Measurements from ENCODE around the gene ZNF722.
"Not testable (repeated sequence)": the region's sequence is repeated elsewhere in the genome, so short reads cannot be mapped to it uniquely, and the experiment has no call there.

Gene ZNF722

DNA sequence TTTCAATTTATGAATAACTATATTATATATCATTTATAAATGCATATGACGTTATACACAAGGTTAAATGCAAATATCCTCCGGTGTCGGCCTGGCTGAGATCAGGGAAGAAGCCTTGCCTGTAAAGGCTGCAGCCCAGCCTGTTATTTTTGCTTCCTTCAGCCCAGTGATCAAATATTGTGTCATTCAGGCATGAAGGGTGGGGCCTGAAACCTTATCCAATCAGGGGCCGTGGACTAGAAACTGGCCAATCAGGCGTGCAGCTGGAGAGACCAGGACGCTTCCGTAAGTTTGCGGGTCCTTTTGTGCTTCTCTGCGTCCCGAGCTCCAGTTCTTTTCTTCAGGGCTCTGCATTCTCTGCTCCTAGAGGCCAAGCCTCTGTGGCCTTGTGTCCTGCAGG lies at the start of gene ZNF722:
TSS of gene ZNF722 (plus strand) at position 301 of the 400 bp plus-strand sequence. CDS start 113 bp downstream, outside the sequence.
- H3K27ac ChIP-seq (ENCODE audit: low read depth, low read length): no peak within 1 kb of the TSS
- no peaks in the 10 kb centered on the region for H3K36me3 ChIP-seq (ENCODE audit: control insufficient read depth, insufficient read depth, low read length)
- no peak within 1 kb of the TSS for H3K4me3 ChIP-seq (ENCODE audit: low read length)
- H3K4me1 ChIP-seq (ENCODE audit: control insufficient read depth, insufficient read depth, low read length): no peaks in the 10 kb centered on the region
- H3K9ac ChIP-seq (ENCODE audit: low read length): no peak within 1 kb of the TSS
- H3K27me3 ChIP-seq (ENCODE audit: control insufficient read depth, insufficient read depth, low read length): no peaks in the 10 kb centered on the region

DNA sequence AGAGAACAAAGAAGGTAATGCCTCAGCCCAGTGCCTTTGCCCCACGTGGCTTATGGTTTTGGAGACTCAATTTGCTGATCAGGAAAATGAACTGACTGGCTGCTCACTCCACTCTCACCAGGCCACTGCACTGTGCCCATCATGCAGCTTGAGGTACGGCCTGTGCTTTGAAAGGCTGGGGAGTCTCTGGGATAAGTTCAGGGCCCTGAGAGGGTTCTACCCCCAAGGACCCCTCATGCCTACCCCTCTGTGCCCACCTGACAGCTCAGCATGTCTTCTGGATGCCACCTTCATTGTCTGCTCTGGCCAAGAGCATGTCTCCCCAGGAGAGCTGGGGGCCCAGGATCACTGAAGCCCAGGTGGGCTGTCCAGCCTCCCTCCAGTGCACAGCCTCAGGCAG lies 45.5 kb upstream of the ZNF722 start:
- no peak overlapping the region for H3K4me3 ChIP-seq (ENCODE audit: low read length)

DNA sequence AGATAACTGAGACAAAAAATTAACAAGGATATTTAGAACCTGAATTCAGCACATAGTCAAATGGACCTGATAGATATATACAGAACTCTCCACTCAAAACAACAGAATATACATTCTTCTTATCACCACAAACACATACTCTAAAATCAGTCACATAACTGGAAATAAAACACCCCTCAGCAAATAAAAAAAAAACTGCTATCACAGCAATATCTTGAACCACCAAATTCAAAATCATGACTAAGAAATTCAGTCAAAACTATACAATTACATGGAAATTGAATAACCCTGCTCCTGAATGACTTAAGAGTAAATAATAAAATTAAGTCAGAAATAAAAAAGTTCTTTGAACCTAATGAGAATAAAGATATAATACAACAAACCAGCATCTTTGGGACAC lies 30.0 kb upstream of the ZNF722 start:
- Histone ChIP-seq H3K4me3 (ENCODE audit: low read length) (no peak overlapping the region), H3K27ac (ENCODE audit: low read depth, low read length) (no peak overlapping the region), H3K4me1 (ENCODE audit: control insufficient read depth, insufficient read depth, low read length) (no peaks in the 10 kb centered on the region), H3K9ac (ENCODE audit: low read length) (no peak overlapping the region), H3K36me3 (ENCODE audit: control insufficient read depth, insufficient read depth, low read length) (no peaks in the 10 kb centered on the region), H3K27me3 (ENCODE audit: control insufficient read depth, insufficient read depth, low read length) (no peaks in the 10 kb centered on the region)

More for the DNA sequence above, 45.5 kb upstream of the ZNF722 start:
- Histone ChIP-seq H3K4me1 (ENCODE audit: control insufficient read depth, insufficient read depth, low read length) (no peaks in the 10 kb centered on the region), H3K36me3 (ENCODE audit: control insufficient read depth, insufficient read depth, low read length) (no peaks in the 10 kb centered on the region), H3K27ac (ENCODE audit: low read depth, low read length) (no peak overlapping the region), H3K27me3 (ENCODE audit: control insufficient read depth, insufficient read depth, low read length) (no peaks in the 10 kb centered on the region), H3K9ac (ENCODE audit: low read length) (no peak overlapping the region)

DNA sequence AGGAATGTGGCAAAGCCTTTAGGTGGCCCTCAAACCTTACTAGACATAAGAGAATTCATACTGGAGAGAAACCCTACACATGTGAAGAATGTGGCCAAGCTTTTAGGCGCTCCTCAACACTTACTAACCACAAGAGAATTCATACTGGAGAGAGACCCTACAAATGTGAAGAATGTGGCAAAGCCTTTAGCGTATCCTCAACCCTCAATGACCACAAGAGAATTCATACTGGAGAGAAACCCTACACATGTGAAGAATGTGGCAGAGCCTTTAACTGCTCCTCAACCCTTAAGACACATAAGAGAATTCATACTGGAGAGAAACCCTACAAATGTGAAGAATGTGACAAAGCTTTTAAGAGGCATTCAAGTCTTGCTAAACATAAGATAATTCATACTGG lies 16.8 kb downstream of the ZNF722 start:
- H3K4me3 ChIP-seq (ENCODE audit: low read length); H3K36me3 ChIP-seq (ENCODE audit: control insufficient read depth, insufficient read depth, low read length); H3K27me3 ChIP-seq (ENCODE audit: control insufficient read depth, insufficient read depth, low read length); H3K27ac ChIP-seq (ENCODE audit: low read depth, low read length); H3K9ac ChIP-seq (ENCODE audit: low read length); H3K4me1 ChIP-seq (ENCODE audit: control insufficient read depth, insufficient read depth, low read length): not testable (repeated sequence)

DNA sequence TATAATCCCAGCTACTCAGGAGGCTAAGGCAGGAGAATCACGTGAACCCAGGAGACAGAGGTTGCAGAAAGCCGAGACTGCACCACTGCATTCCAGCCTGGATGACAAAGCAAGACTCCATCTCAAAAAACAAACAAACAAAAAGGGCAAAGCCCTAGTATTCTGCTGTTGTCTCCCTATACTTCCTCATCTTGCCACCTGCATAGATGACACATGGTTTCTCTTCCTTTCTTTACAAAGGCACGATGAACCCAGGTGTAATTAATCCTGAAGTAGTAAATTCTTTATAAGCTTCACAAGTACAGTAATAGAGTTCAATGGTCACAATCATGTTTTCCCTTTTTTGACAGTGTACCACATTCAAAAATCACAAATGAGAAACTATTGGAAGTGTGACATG lies 36.7 kb downstream of the ZNF722 start:
- H3K4me1 ChIP-seq (ENCODE audit: control insufficient read depth, insufficient read depth, low read length): no peaks in the 10 kb centered on the region
- H3K27me3 ChIP-seq (ENCODE audit: control insufficient read depth, insufficient read depth, low read length): no peaks in the 10 kb centered on the region
- H3K4me3 ChIP-seq (ENCODE audit: low read length): no peak overlapping the region
- H3K27ac ChIP-seq (ENCODE audit: low read depth, low read length): no peak overlapping the region
- no peak overlapping the region for H3K9ac ChIP-seq (ENCODE audit: low read length)
- H3K36me3 ChIP-seq (ENCODE audit: control insufficient read depth, insufficient read depth, low read length): no peaks in the 10 kb centered on the region

DNA sequence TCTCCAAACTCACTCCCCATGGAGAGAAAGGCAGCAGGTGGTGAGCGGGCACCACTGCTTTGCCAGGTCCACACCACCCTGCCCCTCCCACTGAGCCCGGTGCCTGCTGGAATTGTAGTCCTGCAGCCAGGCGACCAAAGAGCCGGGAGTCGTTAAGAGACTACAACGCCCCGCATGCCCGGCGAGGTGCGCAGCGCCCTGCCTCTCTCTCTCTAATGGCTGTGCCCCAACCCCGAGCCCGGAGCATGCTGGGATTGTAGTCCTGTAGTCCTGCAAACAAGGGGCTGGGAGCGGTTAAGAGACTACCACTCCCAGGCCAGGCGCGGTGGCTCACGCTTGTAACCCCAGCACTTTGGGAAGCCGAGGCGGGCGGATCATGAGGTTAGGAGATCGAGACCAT lies 38.4 kb downstream of the ZNF722 start:
- no peaks in the 10 kb centered on the region for H3K27me3 ChIP-seq (ENCODE audit: control insufficient read depth, insufficient read depth, low read length)
- no peaks in the 10 kb centered on the region for H3K36me3 ChIP-seq (ENCODE audit: control insufficient read depth, insufficient read depth, low read length)
- H3K27ac ChIP-seq (ENCODE audit: low read depth, low read length): no peak overlapping the region
- H3K4me3 ChIP-seq (ENCODE audit: low read length): no peak overlapping the region
- H3K4me1 ChIP-seq (ENCODE audit: control insufficient read depth, insufficient read depth, low read length): no peaks in the 10 kb centered on the region
- H3K9ac ChIP-seq (ENCODE audit: low read length): no peak overlapping the region

DNA sequence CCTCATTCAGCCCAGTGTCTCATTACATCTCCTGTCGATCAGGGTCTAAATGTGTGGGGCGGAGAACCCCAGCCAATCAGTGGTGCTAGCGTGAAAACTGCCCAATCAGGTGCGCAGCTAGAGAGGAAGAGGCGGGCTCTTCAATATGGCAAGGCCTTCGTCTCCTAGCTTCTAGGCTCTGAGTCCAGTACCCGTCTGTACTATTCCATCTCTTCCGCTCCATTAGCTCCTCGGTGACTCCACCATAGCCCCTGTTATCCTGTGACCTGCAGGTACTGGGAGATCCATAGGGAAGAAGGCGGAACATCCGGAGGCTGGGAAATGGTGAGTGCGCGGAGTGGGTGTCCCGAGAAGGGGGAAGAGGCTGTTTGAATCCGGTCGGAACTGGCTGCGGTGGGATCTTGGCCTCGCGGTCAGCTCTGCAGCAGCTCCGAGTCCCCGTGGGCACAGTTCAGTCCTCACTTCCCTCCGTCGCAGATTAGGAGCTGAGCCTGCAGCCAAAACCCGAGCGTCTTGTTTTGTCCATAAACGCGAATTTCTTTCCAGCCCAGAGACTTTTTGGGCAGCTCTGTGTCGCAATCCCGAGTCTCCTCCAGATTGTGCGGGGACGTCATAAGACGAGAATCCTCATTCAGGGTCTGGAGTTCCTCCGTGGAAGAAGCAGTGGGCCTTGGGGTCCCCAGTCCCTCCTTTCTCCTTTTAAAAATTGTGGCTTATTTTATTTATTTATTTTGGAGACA lies 46.8 kb downstream of the ZNF722 start, which contains the start of gene ZNF727:
TSS of gene ZNF727 (plus strand) at position 134 of the 740 bp plus-strand sequence. CDS start at position 322, 188 bp downstream.
- Histone ChIP-seq H3K27me3 (ENCODE audit: control insufficient read depth, insufficient read depth, low read length) (no peaks in the 10 kb centered on the region), H3K9ac (ENCODE audit: low read length) (peak within 1 kb of the TSS; percentile 3), H3K27ac (ENCODE audit: low read depth, low read length) (peak within 1 kb of the TSS; percentile 85), H3K36me3 (ENCODE audit: control insufficient read depth, insufficient read depth, low read length) (no peaks in the 10 kb centered on the region), H3K4me3 (ENCODE audit: low read length) (peak within 1 kb of the TSS; percentile 73), H3K4me1 (ENCODE audit: control insufficient read depth, insufficient read depth, low read length) (no peaks in the 10 kb centered on the region)

DNA sequence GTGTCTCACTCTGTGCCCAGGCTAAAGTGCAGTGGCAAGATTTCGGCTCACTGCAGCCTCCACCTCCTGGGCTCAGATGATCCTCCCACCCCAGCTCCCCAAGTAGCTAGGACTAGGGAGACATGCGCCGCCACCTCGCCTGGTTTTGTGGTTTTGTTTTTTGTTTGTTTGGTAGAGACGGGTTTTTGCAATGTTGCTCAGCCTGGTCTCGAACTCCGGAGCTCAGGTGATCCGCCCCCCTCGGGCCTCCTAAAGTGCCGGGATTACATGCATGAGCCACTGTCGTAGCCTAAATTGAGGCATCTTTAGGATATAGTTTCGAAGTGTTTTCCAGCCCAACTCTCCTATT lies 47.4 kb downstream of the ZNF722 start:
- Histone ChIP-seq H3K27ac (ENCODE audit: low read depth, low read length) (peak overlapping the region; percentile 85), H3K4me1 (ENCODE audit: control insufficient read depth, insufficient read depth, low read length) (no peaks in the 10 kb centered on the region), H3K27me3 (ENCODE audit: control insufficient read depth, insufficient read depth, low read length) (no peaks in the 10 kb centered on the region), H3K4me3 (ENCODE audit: low read length) (peak overlapping the region; percentile 73), H3K9ac (ENCODE audit: low read length) (no peak overlapping the region), H3K36me3 (ENCODE audit: control insufficient read depth, insufficient read depth, low read length) (no peaks in the 10 kb centered on the region)

Measured in rectal smooth muscle tissue (tissue), 1 donor.